Measurements from ENCODE around the gene FASLG.

DNA sequence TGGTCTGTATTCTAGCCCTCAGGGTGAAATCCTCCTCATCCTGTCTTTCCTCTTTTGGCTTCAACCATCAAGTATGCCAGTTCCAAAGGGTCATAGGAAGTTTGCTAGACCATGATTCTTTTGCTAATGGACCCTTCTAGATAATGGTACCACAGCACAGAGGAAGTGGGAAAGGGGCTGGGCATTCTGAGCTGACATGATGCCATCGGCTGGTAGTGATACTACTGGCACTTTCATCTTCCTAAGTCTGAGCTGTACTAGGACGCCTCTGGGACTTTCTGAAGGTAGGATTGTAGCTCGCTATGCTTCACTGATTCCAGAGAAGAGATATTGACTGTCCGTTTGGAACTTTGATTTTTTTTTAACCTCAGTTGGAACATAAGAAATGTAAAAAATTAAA is 11.4 kb downstream of the FASLG start:
- TF ChIP-seq, protein P1, sequence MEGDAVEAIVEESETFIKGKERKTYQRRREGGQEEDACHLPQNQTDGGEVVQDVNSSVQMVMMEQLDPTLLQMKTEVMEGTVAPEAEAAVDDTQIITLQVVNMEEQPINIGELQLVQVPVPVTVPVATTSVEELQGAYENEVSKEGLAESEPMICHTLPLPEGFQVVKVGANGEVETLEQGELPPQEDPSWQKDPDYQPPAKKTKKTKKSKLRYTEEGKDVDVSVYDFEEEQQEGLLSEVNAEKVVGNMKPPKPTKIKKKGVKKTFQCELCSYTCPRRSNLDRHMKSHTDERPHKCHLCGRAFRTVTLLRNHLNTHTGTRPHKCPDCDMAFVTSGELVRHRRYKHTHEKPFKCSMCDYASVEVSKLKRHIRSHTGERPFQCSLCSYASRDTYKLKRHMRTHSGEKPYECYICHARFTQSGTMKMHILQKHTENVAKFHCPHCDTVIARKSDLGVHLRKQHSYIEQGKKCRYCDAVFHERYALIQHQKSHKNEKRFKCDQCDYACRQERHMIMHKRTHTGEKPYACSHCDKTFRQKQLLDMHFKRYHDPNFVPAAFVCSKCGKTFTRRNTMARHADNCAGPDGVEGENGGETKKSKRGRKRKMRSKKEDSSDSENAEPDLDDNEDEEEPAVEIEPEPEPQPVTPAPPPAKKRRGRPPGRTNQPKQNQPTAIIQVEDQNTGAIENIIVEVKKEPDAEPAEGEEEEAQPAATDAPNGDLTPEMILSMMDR (IDR thresholded peaks at IDR 0.05): no peak
- no peak for TF ChIP-seq POLR2A (IDR thresholded peaks at IDR 0.05)
